Heart right ventricle (tissue), 16 donors: Measurements from ENCODE around the gene ADCY5. TPM values are rescaled to one million over a fixed set of nuclear protein-coding genes. Genes with fewer than 3 reads are reported as not detected.

Source experiments
- ATAC-seq, 8 donors: fragments of 200-7000 bp; cut with Tn5 transposase; one replicate each; pipeline ENCODE4 v1.9.1; 2020; ENCODE audit warnings: mild to moderate bottlenecking in 8 of 8, moderate library complexity in 8 of 8, moderate number of reproducible peaks in 1 of 8
- DNase-seq, 2 donors: peaks; one replicate each; pipeline ENCODE4 v3.0.0-alpha.2; 2020
- H3K27ac ChIP-seq, 10 donors: fragments of 200-600 bp; sonication (generic) in 2 of 10; one replicate each; pipeline versions ENCODE4 v1.5.0 to v1.8.0; 2020 to 2022; ENCODE audit warnings: mild to moderate bottlenecking in 3 of 10
- H3K27me3 ChIP-seq, 7 donors: fragments of 200-600 bp; one replicate each; pipeline ENCODE4 v1.8.0; 2021 to 2022; ENCODE audit warnings: mild to moderate bottlenecking in 2 of 7
- H3K36me3 ChIP-seq, 9 donors: fragments of 200-600 bp; sonication (generic) in 1 of 9; one replicate each; pipeline versions ENCODE4 v1.5.0 to v1.8.0; 2020 to 2022; ENCODE audit warnings: mild to moderate bottlenecking in 2 of 9
- H3K4me1 ChIP-seq, 9 donors: fragments of 200-600 bp; sonication (generic) in 1 of 9; one replicate each; pipeline versions ENCODE4 v1.5.0 to v1.8.0; 2020 to 2022; ENCODE audit warnings: mild to moderate bottlenecking in 4 of 9
- H3K4me3 ChIP-seq, 10 donors: fragments of 200-600 bp; sonication (generic) in 2 of 10; one replicate each; pipeline versions ENCODE4 v1.5.0 to v1.8.0; 2020 to 2022; ENCODE audit warnings: mild to moderate bottlenecking in 7 of 10, moderate library complexity in 2 of 10
- H3K9me3 ChIP-seq, 11 donors: fragments of 200-600 bp in 10 of 11; sonication (generic) in 2 of 11; one replicate each; pipeline versions ENCODE4 v1.5.0 to v1.8.0; 2013 to 2022; ENCODE audit warnings: mild to moderate bottlenecking in 2 of 11, control low read depth in 1 of 11, moderate library complexity in 1 of 11
- WGBS, 2 donors: extraction: QIAGEN DNeasy Blood & Tissue Kit; methylation state at CpG; one replicate each; pipeline ENCODE4 v1.1.7; 2013; ENCODE audit warnings: inconsistent platforms in 1 of 2; 5-methylcytosine and 5-hydroxymethylcytosine counted together
- intact Hi-C, 10 donors: fragments of 100-400 bp; cut with DNase I; formaldehyde crosslinking; loops; one replicate each; pipeline versions ENCODE4 v1.11.1 to v1.14.2; 2022
- polyA plus RNA-seq, 2 donors: library from polyadenylated mRNA; stranded (reverse); fragments of 200-250 nt; gene quantifications; one replicate each; pipeline ENCODE4 v1.2.3, GENCODE V29; 2013
- total RNA-seq, 10 donors: library from RNA; stranded (reverse); fragmentation: NEBNext Ultra II Directional in 3 of 10; extraction: Animal tissue kit (Norgen Biotek cat#: 25700) in 3 of 10; gene quantifications; one replicate each; pipeline versions ENCODE4 v1.2.1 to v1.2.4, GENCODE V29; 2021 to 2023
- TF ChIP-seq, protein P1 (sequence below), 9 donors: fragments of 200-600 bp; sonication (generic) in 2 of 9; IDR thresholded peaks; one replicate each; pipeline versions ENCODE4 v1.5.0 to v1.8.0; 2021 to 2022; ENCODE audit warnings: antibody characterized with exemption in 9 of 9, mild to moderate bottlenecking in 5 of 9, moderate library complexity in 1 of 9
- donor health status: Arrhythmogenic right ventricular cardiomyopathy.
- donor health status: ischemic (EF 13 %, LVEDD 7.1; RV severe dilation, severe dysfunction).
- donor health status: healthy with polysubstance abuse.
- donor health status: DM: no; HTN: yes; CAD: no.
- donor health status: DM: no; HTN: no; CAD: no.
- donor health status: ischemic (EF 25% LVEDD 6.9; RV normal size, moderate dysfunction).
- donor health status: ischemic (EF 25% LVEDD 5.7; RV mildly dilated, moderate dysfunction).
- donor health status: healthy.
- donor health status: DM: yes; HTN: yes; CAD: no.
- donor health status: Ischemic cardiomyopathy.
- donor health status: ischemic (EF 35%, LVEDD 5.7; RV mildly dilated, moderate dysfunction).
- donor health status: nonischemic (EF 11% LVEDD 7.7; RV severe dilation, severe dysfunction).
- donor health status: DM: yes; HTN: yes; CAD: no.
- donor health status: PGD.
- donor health status: ischemic (EF 29% LVEDD 5.4; RV normal size, mild dysfunction).
- donor health status: nonischemic (EF 23%, LVEDD 6.1; RV moderate dilation, normal function).

Gene ADCY5
- total and polyA plus RNA-seq, 12 donors: 37.2 to 245 (median 198) TPM

DNA sequence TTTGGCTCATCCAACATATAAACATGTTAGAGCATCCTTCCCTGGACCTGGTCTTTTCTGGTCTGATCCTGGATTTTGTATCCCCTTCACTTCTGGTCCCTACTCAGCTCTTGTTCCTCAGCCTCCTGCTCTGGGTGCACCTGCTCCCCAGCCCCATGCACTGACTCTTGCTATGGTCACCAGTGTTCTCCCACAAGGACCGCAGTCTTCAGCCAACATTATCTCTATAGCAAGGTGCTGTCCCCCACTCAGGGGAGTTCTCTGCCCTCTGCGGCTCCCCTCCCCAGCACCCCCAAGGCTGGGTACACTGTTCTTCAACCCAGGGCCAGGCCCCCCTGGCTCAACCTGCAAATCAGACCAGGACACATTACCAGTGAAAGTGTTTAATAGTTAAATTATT is 167.0 kb downstream of the ADCY5 start:
- H3K27ac ChIP-seq: no peak overlapping the region
- WGBS, 2 donors: 96% methylated on average over 2 of the region's 2 CpGs
- no peak for ATAC-seq
- TF ChIP-seq, protein P1, sequence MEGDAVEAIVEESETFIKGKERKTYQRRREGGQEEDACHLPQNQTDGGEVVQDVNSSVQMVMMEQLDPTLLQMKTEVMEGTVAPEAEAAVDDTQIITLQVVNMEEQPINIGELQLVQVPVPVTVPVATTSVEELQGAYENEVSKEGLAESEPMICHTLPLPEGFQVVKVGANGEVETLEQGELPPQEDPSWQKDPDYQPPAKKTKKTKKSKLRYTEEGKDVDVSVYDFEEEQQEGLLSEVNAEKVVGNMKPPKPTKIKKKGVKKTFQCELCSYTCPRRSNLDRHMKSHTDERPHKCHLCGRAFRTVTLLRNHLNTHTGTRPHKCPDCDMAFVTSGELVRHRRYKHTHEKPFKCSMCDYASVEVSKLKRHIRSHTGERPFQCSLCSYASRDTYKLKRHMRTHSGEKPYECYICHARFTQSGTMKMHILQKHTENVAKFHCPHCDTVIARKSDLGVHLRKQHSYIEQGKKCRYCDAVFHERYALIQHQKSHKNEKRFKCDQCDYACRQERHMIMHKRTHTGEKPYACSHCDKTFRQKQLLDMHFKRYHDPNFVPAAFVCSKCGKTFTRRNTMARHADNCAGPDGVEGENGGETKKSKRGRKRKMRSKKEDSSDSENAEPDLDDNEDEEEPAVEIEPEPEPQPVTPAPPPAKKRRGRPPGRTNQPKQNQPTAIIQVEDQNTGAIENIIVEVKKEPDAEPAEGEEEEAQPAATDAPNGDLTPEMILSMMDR (IDR thresholded peaks at IDR 0.05): no peak
- intact Hi-C loops: no loop called here
- H3K4me1 ChIP-seq: peaks cover 0 to 18% (median 5%) of the 10 kb centered on the region in 9 donors
- H3K9me3 ChIP-seq: no peaks in the 10 kb centered on the region
- H3K27me3 ChIP-seq: no peaks in the 10 kb centered on the region
- peaks cover 0 to 66% (median 4%) of the 10 kb centered on the region in 9 donors for H3K36me3 ChIP-seq
- peak in 1 of 2 donors; percentile 2 for DNase-seq
- H3K4me3 ChIP-seq: no peak overlapping the region

DNA sequence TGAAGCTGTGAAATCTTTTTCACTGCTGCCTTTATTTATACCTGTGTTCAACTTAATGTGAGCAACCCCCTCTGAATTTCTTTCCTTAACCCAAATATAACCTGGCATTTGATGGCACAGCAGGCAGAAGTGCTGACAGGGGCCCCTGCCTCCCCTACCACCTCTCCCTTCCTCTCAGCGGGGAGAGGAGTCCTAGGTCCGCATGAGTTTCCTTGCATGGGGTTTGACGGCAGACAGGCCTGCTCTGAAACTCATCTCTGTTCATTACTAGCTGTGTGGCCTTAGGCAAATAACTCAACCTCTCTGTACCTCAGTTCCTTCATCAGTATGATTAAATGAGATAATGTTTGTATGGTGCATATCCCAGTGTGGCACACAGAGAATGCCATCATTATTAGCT is 167.5 kb downstream of the ADCY5 start:
- Histone ChIP-seq H3K36me3 (peaks cover 0 to 60% (median 4%) of the 10 kb centered on the region in 9 donors), H3K27me3 (no peaks in the 10 kb centered on the region), H3K9me3 (no peaks in the 10 kb centered on the region), H3K27ac (no peak overlapping the region), H3K4me1 (peaks cover 0 to 18% (median 5%) of the 10 kb centered on the region in 9 donors), H3K4me3 (no peak overlapping the region)
- no peak for DNase-seq
- ATAC-seq: no peak
- WGBS, 2 donors: 77 to 79% methylated on average over 3 of the region's 3 CpGs
- TF ChIP-seq, protein P1 (IDR thresholded peaks at IDR 0.05): no peak
- intact Hi-C loops: no loop called here

DNA sequence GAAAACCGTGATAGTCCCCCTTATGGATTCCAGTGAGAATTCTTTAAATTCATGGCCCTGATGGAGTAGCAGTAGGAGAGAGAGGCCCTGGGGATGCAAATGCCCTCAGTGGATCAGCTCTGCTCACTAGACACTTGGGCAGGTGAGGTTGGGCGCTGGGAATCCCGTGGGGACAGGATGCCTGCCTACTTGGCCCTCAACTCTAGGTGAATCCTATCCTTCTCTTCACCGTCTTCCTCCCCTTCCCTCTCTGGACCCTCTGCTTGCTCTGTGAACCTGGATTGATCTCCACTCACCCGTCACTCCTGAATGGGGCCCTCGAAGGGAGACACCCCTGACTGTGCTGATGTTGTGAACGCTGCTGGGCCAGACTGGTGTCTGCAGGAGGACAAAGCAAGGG is 169.8 kb downstream of the ADCY5 start:
- peak in 2 of 8 donors; percentile 9 to 24 for ATAC-seq
- Histone ChIP-seq H3K4me1 (no peaks in the 10 kb centered on the region), H3K36me3 (peaks cover 0 to 40% (median 0%) of the 10 kb centered on the region in 9 donors), H3K9me3 (no peaks in the 10 kb centered on the region), H3K4me3 (no peak overlapping the region), H3K27me3 (no peaks in the 10 kb centered on the region), H3K27ac (no peak overlapping the region)
- WGBS, 2 donors: 45 to 66% methylated on average over 7 of the region's 7 CpGs
- intact Hi-C loops: no loop called here
- TF ChIP-seq, protein P1 (IDR thresholded peaks at IDR 0.05): no peak
- peak in 1 of 2 donors; percentile 2 for DNase-seq

DNA sequence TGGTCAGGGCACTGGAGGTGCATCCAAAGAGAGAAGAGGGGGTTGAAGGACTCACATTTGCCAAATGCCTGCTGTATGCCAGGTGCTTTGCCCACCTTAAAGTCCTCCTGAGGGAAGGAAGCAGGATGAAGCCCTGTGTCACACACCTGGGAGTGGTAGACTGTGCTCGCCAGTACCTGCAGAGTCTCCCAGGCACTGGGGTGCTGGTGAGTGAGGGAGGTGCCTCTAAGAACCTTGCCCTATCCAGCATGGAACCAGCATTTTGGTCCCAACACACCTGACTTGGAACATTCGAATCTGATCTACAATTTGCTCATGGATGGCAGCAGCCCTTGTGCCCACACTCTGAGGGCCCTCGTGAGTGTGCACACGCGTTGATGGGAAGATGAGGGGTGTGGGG is 170.4 kb downstream of the ADCY5 start:
- intact Hi-C loops: no loop called here
- Histone ChIP-seq H3K4me1 (peaks cover 0 to 3% (median 0%) of the 10 kb centered on the region in 9 donors), H3K4me3 (no peak overlapping the region), H3K27ac (no peak overlapping the region), H3K27me3 (no peaks in the 10 kb centered on the region), H3K9me3 (no peaks in the 10 kb centered on the region), H3K36me3 (peaks cover 0 to 34% (median 0%) of the 10 kb centered on the region in 9 donors)
- DNase-seq: no peak
- ATAC-seq: no peak
- 72 to 85% methylated on average over 5 of the region's 5 CpGs for WGBS, 2 donors
- TF ChIP-seq, protein P1 (IDR thresholded peaks at IDR 0.05): no peak
